ENCODE measurements around the gene DRAP1.

DRAP1 gene

GRCh38 chr11:65921876-65922275 lies 2.6 kb downstream of the DRAP1 start:
- TF ChIP-seq, protein P1, sequence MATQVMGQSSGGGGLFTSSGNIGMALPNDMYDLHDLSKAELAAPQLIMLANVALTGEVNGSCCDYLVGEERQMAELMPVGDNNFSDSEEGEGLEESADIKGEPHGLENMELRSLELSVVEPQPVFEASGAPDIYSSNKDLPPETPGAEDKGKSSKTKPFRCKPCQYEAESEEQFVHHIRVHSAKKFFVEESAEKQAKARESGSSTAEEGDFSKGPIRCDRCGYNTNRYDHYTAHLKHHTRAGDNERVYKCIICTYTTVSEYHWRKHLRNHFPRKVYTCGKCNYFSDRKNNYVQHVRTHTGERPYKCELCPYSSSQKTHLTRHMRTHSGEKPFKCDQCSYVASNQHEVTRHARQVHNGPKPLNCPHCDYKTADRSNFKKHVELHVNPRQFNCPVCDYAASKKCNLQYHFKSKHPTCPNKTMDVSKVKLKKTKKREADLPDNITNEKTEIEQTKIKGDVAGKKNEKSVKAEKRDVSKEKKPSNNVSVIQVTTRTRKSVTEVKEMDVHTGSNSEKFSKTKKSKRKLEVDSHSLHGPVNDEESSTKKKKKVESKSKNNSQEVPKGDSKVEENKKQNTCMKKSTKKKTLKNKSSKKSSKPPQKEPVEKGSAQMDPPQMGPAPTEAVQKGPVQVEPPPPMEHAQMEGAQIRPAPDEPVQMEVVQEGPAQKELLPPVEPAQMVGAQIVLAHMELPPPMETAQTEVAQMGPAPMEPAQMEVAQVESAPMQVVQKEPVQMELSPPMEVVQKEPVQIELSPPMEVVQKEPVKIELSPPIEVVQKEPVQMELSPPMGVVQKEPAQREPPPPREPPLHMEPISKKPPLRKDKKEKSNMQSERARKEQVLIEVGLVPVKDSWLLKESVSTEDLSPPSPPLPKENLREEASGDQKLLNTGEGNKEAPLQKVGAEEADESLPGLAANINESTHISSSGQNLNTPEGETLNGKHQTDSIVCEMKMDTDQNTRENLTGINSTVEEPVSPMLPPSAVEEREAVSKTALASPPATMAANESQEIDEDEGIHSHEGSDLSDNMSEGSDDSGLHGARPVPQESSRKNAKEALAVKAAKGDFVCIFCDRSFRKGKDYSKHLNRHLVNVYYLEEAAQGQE (IDR thresholded peaks at IDR 0.05; ENCODE audit: insufficient read depth in 1 of 2, low read depth in 2 of 2, low read length in 2 of 2), result no peak
- TF ChIP-seq POLR2AphosphoS5 (IDR thresholded peaks at IDR 0.05; ENCODE audit: low read depth, low read length) (no peak), SIN3A (IDR thresholded peaks at IDR 0.05; ENCODE audit: borderline replicate concordance, insufficient read depth, low read length) (no peak), FOXP2 (optimal IDR thresholded peaks at IDR 0.05; ENCODE audit: borderline replicate concordance, extremely low read depth, extremely low read length, insufficient read depth) (no peak), TAF1 (IDR thresholded peaks at IDR 0.05; ENCODE audit: borderline replicate concordance, insufficient read depth, low read length) (no peak)

DNA sequence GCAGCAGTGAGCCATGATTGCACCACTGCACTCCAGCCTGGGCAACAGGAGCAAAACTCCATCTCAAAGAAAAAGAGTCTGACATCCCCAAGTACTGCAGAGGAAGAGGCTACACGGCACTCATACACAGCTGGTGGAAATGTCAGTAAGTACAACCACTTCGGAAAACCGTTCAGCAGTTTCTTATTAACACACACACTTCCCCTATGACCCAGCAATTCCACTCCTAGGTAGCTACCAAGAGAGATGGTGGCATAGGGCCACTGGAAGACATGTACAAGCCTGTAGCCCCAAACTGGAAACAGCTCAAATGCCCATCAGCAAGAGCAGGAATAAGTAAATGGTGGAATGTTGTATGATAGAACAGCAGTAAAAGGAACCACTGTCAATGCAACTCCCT lies 3.3 kb downstream of the DRAP1 start:
- TF ChIP-seq POLR2AphosphoS5 (IDR thresholded peaks at IDR 0.05; ENCODE audit: low read depth, low read length) (no peak), TAF1 (IDR thresholded peaks at IDR 0.05; ENCODE audit: borderline replicate concordance, insufficient read depth, low read length) (no peak), FOXP2 (optimal IDR thresholded peaks at IDR 0.05; ENCODE audit: borderline replicate concordance, extremely low read depth, extremely low read length, insufficient read depth) (no peak), SIN3A (IDR thresholded peaks at IDR 0.05; ENCODE audit: borderline replicate concordance, insufficient read depth, low read length) (no peak)
- TF ChIP-seq, protein P1 (IDR thresholded peaks at IDR 0.05; ENCODE audit: insufficient read depth in 1 of 2, low read depth in 2 of 2, low read length in 2 of 2), result no peak

- no peak for TF ChIP-seq TAF1 (IDR thresholded peaks at IDR 0.05; ENCODE audit: borderline replicate concordance, insufficient read depth, low read length)
- TF ChIP-seq POLR2AphosphoS5 (IDR thresholded peaks at IDR 0.05; ENCODE audit: low read depth, low read length), result no peak
- TF ChIP-seq, protein P1 (IDR thresholded peaks at IDR 0.05; ENCODE audit: insufficient read depth in 1 of 2, low read depth in 2 of 2, low read length in 2 of 2), result no peak
- TF ChIP-seq SIN3A (IDR thresholded peaks at IDR 0.05; ENCODE audit: borderline replicate concordance, insufficient read depth, low read length), result no peak
- no peak for TF ChIP-seq FOXP2 (optimal IDR thresholded peaks at IDR 0.05; ENCODE audit: borderline replicate concordance, extremely low read depth, extremely low read length, insufficient read depth)
These were observed 6.2 kb downstream of the DRAP1 start for GRCh38 chr11:65925397-65925796.

DNA sequence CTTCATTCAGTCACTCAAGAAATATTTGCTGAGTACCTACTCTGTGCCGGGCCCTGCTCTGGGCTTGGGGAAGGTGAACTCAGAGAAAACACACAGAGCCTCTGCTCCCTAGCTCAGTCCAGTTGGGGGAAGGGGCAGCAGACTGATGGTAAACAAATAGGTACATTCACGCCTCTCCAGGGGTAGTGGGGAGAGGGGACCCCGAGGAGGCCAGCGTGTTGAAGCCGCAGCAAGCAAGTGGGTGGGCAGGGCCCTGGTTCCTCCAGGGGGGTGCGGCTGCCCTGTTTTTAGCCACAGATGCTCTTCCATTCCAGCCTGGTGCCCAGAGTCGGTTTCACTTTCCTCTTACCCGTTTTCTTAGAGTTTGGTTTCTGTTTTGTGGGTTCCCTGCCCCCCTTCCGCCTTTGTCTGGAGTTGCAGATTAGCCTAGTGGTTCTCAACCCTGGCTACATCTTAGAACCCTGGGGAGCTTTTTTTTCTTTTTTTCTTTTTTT lies 8.7 kb downstream of the DRAP1 start:
- TF ChIP-seq, protein P1 (IDR thresholded peaks at IDR 0.05; ENCODE audit: insufficient read depth in 1 of 2, low read depth in 2 of 2, low read length in 2 of 2), result no peak
- TF ChIP-seq SIN3A (IDR thresholded peaks at IDR 0.05; ENCODE audit: borderline replicate concordance, insufficient read depth, low read length) (no peak), FOXP2 (optimal IDR thresholded peaks at IDR 0.05; ENCODE audit: borderline replicate concordance, extremely low read depth, extremely low read length, insufficient read depth) (no peak), TAF1 (IDR thresholded peaks at IDR 0.05; ENCODE audit: borderline replicate concordance, insufficient read depth, low read length) (no peak), POLR2AphosphoS5 (IDR thresholded peaks at IDR 0.05; ENCODE audit: low read depth, low read length) (no peak)

DNA sequence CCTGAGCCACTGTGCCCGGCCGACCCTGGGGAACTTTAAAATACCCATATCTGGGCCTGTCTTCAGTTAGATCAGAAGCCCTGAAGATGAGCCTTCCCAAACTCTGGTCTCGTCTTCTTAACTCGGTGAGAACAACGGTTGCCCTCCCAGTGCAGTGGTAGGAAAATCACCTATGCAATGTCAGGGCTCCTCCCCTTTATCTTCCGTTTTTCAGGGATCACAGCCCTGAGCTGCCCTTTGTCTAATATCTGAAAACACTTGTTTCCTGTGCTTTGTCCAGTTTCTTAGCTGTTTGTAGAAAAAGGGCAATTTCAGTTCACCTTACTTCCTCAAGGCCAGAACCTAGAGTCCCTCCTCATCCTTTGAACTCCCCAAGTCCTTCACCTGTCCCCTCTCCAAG lies 9.4 kb downstream of the DRAP1 start:
- TF ChIP-seq TAF1 (IDR thresholded peaks at IDR 0.05; ENCODE audit: borderline replicate concordance, insufficient read depth, low read length) (no peak), POLR2AphosphoS5 (IDR thresholded peaks at IDR 0.05; ENCODE audit: low read depth, low read length) (no peak), SIN3A (IDR thresholded peaks at IDR 0.05; ENCODE audit: borderline replicate concordance, insufficient read depth, low read length) (no peak), FOXP2 (optimal IDR thresholded peaks at IDR 0.05; ENCODE audit: borderline replicate concordance, extremely low read depth, extremely low read length, insufficient read depth) (no peak)
- TF ChIP-seq, protein P1 (IDR thresholded peaks at IDR 0.05; ENCODE audit: insufficient read depth in 1 of 2, low read depth in 2 of 2, low read length in 2 of 2), result no peak
